Smooth muscle cell (in vitro differentiated cells): ENCODE data around the gene DPF1. TPM values are rescaled to one million over a fixed set of nuclear protein-coding genes. Genes with fewer than 3 reads are reported as not detected.

Experiments
- DNase-seq: peaks from one replicate; lab custom pipeline; 2025; ENCODE audit not compliant: unreplicated experiment; lab: John Stamatoyannopoulos, UW
- H2AFZ ChIP-seq: fragments of 200-600 bp; sonication (generic); 2 replicates; pipeline ENCODE4 v1.6.0; 2016; ENCODE audit warnings: antibody characterized with exemption, low read depth, mild to moderate bottlenecking
- H3F3A ChIP-seq: fragments of 200-600 bp; sonication (generic); 2 replicates; pipeline ENCODE4 v1.6.0; 2017; ENCODE audit warnings: antibody characterized with exemption, low read depth
- H3K27ac ChIP-seq: fragments of 200-600 bp; sonication (generic); 2 replicates; pipeline ENCODE4 v1.5.1; 2016; ENCODE audit warnings: low read depth, mild to moderate bottlenecking
- H3K27me3 ChIP-seq: fragments of 200-600 bp; sonication (generic); 2 replicates; pipeline ENCODE4 v1.6.1; 2016; ENCODE audit warnings: low read depth, mild to moderate bottlenecking
- H3K36me3 ChIP-seq: fragments of 200-600 bp; sonication (generic); 2 replicates; pipeline ENCODE4 v1.5.1; 2016; ENCODE audit warnings: low read depth
- H3K4me1 ChIP-seq: fragments of 200-600 bp; sonication (generic); 2 replicates; pipeline ENCODE4 v1.5.1; 2016; ENCODE audit warnings: low read depth
- H3K4me2 ChIP-seq: fragments of 200-600 bp; sonication (generic); 2 replicates; pipeline ENCODE4 v1.6.0; 2016; ENCODE audit warnings: mild to moderate bottlenecking
- H3K4me3 ChIP-seq: fragments of 200-600 bp; sonication (generic); 2 replicates; pipeline ENCODE4 v1.5.1; 2016; ENCODE audit warnings: mild to moderate bottlenecking
- H3K79me2 ChIP-seq: fragments of 200-600 bp; sonication (generic); 2 replicates; pipeline ENCODE4 v1.6.0; 2016; ENCODE audit warnings: low read depth, mild to moderate bottlenecking
- H3K9ac ChIP-seq: fragments of 200-600 bp; sonication (generic); 2 replicates; pipeline ENCODE4 v1.6.0; 2016; ENCODE audit warnings: low read depth
- H3K9me3 ChIP-seq: fragments of 200-600 bp; sonication (generic); replicated peaks from 2 replicates; pipeline ENCODE4 v1.5.1; 2016; ENCODE audit warnings: low read depth
- H4K20me1 ChIP-seq: fragments of 200-600 bp; sonication (generic); 2 replicates; pipeline ENCODE4 v1.6.0; 2016; ENCODE audit warnings: low read depth
- WGBS: methylation state at CpG from one replicate; pipeline ENCODE4 v1.1.7; 2016; ENCODE audit warnings: low lambda C conversion rate; 5-methylcytosine and 5-hydroxymethylcytosine counted together
- polyA plus RNA-seq: library from polyadenylated mRNA; unstranded; fragments of >200 nt; fragmentation: Nextera tagmentation; extraction: Ambion mirVana; gene quantifications from 2 replicates; pipeline ENCODE4 v1.2.1, GENCODE V29; 2016
- total RNA-seq: library from RNA; depleted of rRNA; stranded (reverse); fragments of >200 nt; gene quantifications from 2 replicates; pipeline ENCODE4 v1.2.3, GENCODE V29; 2014
- TF ChIP-seq, protein P1 (sequence below): fragments of 200-600 bp; sonication (generic); IDR thresholded peaks from 2 replicates; pipeline ENCODE4 v1.5.1; 2017; ENCODE audit warnings: borderline replicate concordance, mild to moderate bottlenecking, antibody characterized with exemption; ENCODE audit not compliant: insufficient read depth, poor library complexity, severe bottlenecking

The DPF1 gene
- total and polyA plus RNA-seq, 2 experiments from 2014 or later: 0.27 to 2.4 TPM

DNA sequence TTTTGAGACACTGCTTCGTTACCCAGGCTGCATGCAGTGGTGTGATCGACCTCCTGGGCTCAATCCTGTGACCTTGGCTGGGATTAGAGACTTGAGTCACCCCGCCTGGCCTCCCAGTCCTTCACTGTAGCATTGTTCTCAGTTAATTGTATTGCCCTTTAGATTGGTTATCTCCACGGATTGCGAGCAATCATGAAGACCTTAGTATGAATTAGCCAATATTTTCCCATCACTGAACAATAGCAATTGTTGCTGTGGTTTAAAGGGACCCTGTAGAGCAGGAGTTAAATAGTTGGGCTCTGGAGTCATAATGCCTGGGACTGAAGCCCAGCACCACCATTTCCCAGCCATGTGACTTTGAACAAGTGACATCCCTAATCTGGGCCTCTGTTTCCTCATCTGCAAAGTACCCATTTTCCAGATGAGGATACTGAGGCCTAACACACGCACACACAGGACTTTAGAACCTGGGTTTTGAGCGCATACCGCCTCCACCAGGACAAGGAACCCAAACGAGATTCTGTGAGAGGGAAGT, 23.8 kb upstream of the DPF1 start:
- no peak overlapping the region for H3K9ac ChIP-seq
- H2AFZ ChIP-seq: no peak overlapping the region
- peaks cover 16% of the 10 kb centered on the region for H3K4me1 ChIP-seq
- peaks cover 2% of the 10 kb centered on the region for H3F3A ChIP-seq
- no peaks in the 10 kb centered on the region for H3K79me2 ChIP-seq
- 84% methylated on average over 9 of the region's 9 CpGs for WGBS
- no peak overlapping the region for H3K4me2 ChIP-seq
- H3K36me3 ChIP-seq: no peaks in the 10 kb centered on the region
- H3K27ac ChIP-seq: no peak overlapping the region
- DNase-seq: no peak
- no peaks in the 10 kb centered on the region for H3K9me3 ChIP-seq
- H3K4me3 ChIP-seq: no peak overlapping the region
- TF ChIP-seq, protein P1, sequence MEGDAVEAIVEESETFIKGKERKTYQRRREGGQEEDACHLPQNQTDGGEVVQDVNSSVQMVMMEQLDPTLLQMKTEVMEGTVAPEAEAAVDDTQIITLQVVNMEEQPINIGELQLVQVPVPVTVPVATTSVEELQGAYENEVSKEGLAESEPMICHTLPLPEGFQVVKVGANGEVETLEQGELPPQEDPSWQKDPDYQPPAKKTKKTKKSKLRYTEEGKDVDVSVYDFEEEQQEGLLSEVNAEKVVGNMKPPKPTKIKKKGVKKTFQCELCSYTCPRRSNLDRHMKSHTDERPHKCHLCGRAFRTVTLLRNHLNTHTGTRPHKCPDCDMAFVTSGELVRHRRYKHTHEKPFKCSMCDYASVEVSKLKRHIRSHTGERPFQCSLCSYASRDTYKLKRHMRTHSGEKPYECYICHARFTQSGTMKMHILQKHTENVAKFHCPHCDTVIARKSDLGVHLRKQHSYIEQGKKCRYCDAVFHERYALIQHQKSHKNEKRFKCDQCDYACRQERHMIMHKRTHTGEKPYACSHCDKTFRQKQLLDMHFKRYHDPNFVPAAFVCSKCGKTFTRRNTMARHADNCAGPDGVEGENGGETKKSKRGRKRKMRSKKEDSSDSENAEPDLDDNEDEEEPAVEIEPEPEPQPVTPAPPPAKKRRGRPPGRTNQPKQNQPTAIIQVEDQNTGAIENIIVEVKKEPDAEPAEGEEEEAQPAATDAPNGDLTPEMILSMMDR: no peak
- H3K27me3 ChIP-seq: no peaks in the 10 kb centered on the region
- no peaks in the 10 kb centered on the region for H4K20me1 ChIP-seq

DNA sequence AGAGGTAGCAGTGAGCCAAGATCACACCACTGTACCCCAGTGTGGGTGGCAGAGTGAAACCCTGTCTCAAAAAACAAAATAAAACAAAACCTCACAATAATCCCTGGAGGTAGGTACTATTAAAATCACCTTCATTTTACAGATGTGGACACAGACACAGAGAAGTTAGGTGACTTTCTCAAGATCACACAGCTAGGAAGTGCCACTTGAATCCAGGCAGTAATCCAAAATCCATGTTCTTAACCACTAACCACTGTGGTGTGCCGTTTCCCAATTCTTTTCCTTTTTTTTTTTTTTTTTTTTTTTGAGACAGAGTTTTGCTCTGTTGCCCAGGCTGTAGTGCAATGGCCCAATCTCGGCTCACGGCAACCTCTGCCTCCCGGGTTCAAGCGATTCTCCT, 23.1 kb upstream of the DPF1 start:
- H3K27ac ChIP-seq: no peak overlapping the region
- H3K9ac ChIP-seq: no peak overlapping the region
- 78% methylated on average over 5 of the region's 5 CpGs for WGBS

DNA sequence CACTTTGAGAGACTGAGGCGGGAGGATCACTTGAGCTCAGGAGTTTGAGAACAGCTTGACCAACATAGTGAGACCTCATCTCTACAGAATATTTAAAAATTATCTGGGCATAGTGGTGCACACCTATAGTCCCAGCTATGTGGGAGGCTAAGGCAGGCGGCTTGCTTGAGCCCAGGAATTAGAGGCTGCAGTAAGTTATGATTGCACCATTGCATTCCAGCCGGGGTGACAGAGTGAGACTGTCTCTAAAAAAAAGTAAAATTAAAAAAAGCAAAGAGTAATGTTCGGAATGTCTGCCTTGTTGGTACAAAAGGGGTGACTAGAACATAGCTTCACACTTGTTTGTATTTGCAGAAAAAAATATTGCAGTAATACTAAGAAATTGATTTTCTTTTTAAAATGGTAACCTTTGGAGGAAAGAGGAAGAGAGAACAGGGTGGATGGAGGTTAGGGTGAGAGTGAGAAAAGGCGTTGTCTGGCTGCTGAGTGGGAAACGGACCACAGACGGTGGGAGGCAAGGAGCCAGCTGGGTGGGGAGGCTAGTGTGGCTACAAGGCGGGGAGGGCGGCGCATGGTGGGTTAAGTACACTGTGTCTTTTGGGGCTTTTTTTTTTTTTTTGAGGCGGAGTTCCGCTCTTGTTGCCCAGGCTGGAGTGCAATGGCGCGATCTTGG, 21.9 kb upstream of the DPF1 start:
- DNase-seq: no peak

More for the DNA sequence above, 23.1 kb upstream of the DPF1 start:
- TF ChIP-seq, protein P1: no peak
- DNase-seq: no peak
- Histone ChIP-seq H3K79me2 (no peaks in the 10 kb centered on the region), H3K36me3 (no peaks in the 10 kb centered on the region), H2AFZ (no peak overlapping the region), H3K4me1 (peaks cover 11% of the 10 kb centered on the region), H3K4me2 (no peak overlapping the region), H4K20me1 (no peaks in the 10 kb centered on the region), H3K27me3 (no peaks in the 10 kb centered on the region), H3F3A (no peaks in the 10 kb centered on the region), H3K4me3 (no peak overlapping the region), H3K9me3 (no peaks in the 10 kb centered on the region)

More for the DNA sequence above, 21.9 kb upstream of the DPF1 start:
- Histone ChIP-seq H3K27me3 (no peaks in the 10 kb centered on the region), H3K27ac (no peak overlapping the region), H3K9ac (no peak overlapping the region), H3K4me2 (no peak overlapping the region), H4K20me1 (no peaks in the 10 kb centered on the region), H3K4me3 (no peak overlapping the region), H3K4me1 (no peaks in the 10 kb centered on the region), H3K9me3 (no peaks in the 10 kb centered on the region), H3F3A (no peaks in the 10 kb centered on the region), H2AFZ (no peak overlapping the region), H3K36me3 (no peaks in the 10 kb centered on the region), H3K79me2 (no peaks in the 10 kb centered on the region)
- WGBS: 75% methylated on average over 12 of the region's 14 CpGs
- TF ChIP-seq, protein P1: no peak
